NCI-H2196 treated with DMSO at 0.1 percent for 48 hours (cell line): ENCODE results near the gene COX5B.
"Not testable (repeated sequence)": the region's sequence is repeated elsewhere in the genome, so short reads cannot be mapped to it uniquely, and the experiment has no call there.

Source experiments
- DNase-seq: peaks from one replicate; lab custom pipeline; 2025; ENCODE audit not compliant: unreplicated experiment; lab: John Stamatoyannopoulos, UW

COX5B gene

GRCh38 chr2:97645695-97646629 is at the start of gene COX5B:
COX5B (plus strand) TSS chr2:97646062; CDS start chr2:97646087, 25 bp downstream.
- DNase-seq = peak; percentile 99

DNA sequence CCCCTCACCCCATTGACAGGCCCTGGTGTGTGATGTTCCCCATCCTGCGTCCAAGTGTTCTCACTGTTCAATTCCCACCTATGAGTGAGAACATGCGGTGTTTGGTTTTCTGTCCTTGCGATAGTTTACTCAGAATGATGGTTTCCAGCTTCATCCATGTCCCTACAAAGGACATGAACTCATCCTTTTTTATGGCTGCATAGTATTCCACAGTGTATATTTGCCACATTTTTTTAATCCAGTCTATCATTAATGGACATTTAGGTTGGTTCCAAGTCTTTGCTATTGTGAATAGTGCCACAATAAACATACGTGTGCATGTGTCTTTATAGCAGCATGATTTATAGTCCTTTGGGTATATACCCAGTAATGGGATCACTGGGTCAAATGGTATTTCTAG is 49.7 kb upstream of the COX5B start:
- DNase-seq = not testable (repeated sequence)

GRCh38 chr2:97601537-97601936 is 44.3 kb upstream of the COX5B start:
- DNase-seq = not testable (repeated sequence)

GRCh38 chr2:97605109-97605508 is 40.8 kb upstream of the COX5B start:
- DNase-seq = not testable (repeated sequence)

GRCh38 chr2:97605524-97606339 is 40.1 kb upstream of the COX5B start:
- DNase-seq = not testable (repeated sequence)

DNA sequence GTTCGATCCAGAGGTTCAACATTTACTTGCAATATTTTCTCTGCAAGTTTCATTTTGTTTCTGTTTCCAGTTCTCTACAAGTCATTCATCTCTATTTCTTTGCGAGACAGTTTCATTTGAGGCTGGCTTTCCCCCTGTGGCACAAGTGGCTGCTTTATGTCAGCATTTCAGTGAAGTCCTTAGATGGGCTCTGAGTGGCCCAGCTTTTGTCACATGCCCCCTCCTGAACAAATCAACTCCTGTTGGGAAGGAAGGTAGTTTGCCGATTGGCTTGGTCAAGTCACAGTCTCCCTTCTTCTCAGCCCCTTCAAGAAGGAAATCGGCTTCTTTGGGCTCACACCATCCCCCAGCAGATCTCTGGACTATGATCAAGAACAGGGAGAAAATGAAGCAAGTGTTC is 37.1 kb upstream of the COX5B start:
- DNase-seq = not testable (repeated sequence)

- DNase-seq = not testable (repeated sequence)
These were observed 34.0 kb upstream of the COX5B start for GRCh38 chr2:97611895-97612294.

GRCh38 chr2:97615746-97616145 is 30.1 kb upstream of the COX5B start:
- DNase-seq = not testable (repeated sequence)

GRCh38 chr2:97617911-97618310 is 28.0 kb upstream of the COX5B start:
- no peak for DNase-seq

- DNase-seq = not testable (repeated sequence)
These were observed 26.7 kb upstream of the COX5B start for GRCh38 chr2:97618939-97619827.

DNA sequence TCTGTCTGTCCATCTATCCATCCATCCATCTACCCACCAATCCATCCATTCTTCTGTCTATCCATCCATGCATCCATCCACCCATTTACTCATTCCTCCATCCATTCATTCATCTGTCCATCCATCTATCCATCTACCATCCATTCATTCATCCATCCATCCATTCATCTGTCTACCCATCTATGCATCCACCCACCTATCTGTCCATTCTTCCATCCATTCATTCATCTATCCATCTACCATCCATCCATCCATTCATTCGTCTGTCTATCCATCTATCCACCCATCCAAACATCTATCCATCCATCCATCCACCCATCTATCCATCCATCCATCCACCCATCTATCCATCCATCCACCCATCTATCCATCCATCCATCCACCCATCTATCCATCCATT is 25.4 kb upstream of the COX5B start:
- not testable (repeated sequence) for DNase-seq

- DNase-seq = not testable (repeated sequence)
These were observed 22.9 kb upstream of the COX5B start for GRCh38 chr2:97622976-97623375.

- DNase-seq = not testable (repeated sequence)
These were observed 20.4 kb upstream of the COX5B start for GRCh38 chr2:97625354-97626048.

GRCh38 chr2:97626049-97626430 is 19.8 kb upstream of the COX5B start:
- not testable (repeated sequence) for DNase-seq

- DNase-seq = no peak
These were observed 1.7 kb upstream of the COX5B start for GRCh38 chr2:97644023-97644717.

GRCh38 chr2:97645112-97645694 is 659 bp upstream of the COX5B start:
- DNase-seq = no peak

DNA sequence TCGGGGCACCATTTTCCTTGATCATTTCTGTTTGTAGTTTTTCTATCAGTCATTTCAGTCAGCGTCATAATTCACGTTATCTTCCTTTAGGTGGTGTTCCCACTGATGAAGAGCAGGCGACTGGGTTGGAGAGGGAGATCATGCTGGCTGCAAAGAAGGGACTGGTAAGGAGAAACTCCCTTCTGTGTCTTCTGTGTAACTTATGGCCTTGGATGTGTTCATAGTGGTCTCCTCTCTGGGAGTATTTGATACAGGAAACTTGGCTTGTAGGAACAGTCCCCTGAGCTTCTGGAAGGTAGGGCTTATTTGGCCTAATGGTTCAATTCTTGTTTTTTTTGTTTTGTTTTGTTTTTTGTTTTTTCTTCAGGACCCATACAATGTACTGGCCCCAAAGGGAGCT is 1.1 kb downstream of the COX5B start:
- no peak for DNase-seq

- no peak for DNase-seq
These were observed 5.3 kb downstream of the COX5B start for GRCh38 chr2:97651114-97651513.

DNA sequence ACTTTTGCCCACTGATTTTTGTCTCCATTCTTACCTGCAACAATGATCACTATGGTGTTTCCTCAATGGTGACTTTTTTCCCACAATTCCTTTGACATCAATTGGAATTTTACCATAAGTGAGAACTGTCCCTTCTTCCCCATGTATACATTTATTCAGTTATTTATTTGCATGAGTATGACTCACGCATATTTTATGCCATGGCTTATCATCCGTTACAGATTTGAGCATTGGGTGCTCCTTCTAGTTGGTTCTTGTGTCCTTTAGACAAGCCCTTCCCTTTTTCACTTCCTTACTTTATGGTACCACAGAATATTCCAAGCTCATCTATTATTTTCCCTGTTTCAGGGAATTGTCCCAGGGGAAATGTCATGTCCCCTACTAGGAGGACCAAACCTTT is 7.6 kb downstream of the COX5B start:
- DNase-seq = no peak
